ENCODE results near the gene TACC3.

GRCh38 chr4:1767770-1768366 lies 46.5 kb downstream of the TACC3 start:
- no peak for TF ChIP-seq CTCF (IDR thresholded peaks at IDR 0.05; ENCODE audit: insufficient read depth, low read depth, low read length)
- TF ChIP-seq EZH2 (IDR thresholded peaks at IDR 0.05; ENCODE audit: insufficient read depth, low read length): no peak

Measured in astrocyte (in vitro differentiated cells and primary cell).